BLaER1 (cell line): ENCODE measurements around the gene SGPL1.
"Not testable (repeated sequence)": the region's sequence is repeated elsewhere in the genome, so short reads cannot be mapped to it uniquely, and the experiment has no call there.

ENCODE experiments used
- H3K27ac ChIP-seq: shearing (Covaris generic); formaldehyde crosslinking; 2 replicates; pipeline ENCODE4 v1.8.1; 2022
- H3K27me3 ChIP-seq: shearing (Covaris generic); formaldehyde crosslinking; 2 replicates; pipeline ENCODE4 v1.8.1; 2022
- H3K36me3 ChIP-seq: shearing (Covaris generic); formaldehyde crosslinking; 2 replicates; pipeline ENCODE4 v1.8.1; 2022
- H3K4me1 ChIP-seq: shearing (Covaris generic); formaldehyde crosslinking; 2 replicates; pipeline ENCODE4 v1.8.1; 2022
- H3K4me2 ChIP-seq: shearing (Covaris generic); formaldehyde crosslinking; 2 replicates; pipeline ENCODE4 v1.8.1; 2022
- H3K4me3 ChIP-seq: shearing (Covaris generic); formaldehyde crosslinking; 2 replicates; pipeline ENCODE4 v1.8.1; 2022
- H3K9ac ChIP-seq: shearing (Covaris generic); formaldehyde crosslinking; 2 replicates; pipeline ENCODE4 v1.8.1; 2022
- H3K9me3 ChIP-seq: shearing (Covaris generic); formaldehyde crosslinking; 2 replicates; pipeline ENCODE4 v1.8.1; 2022
- H4K20me1 ChIP-seq: shearing (Covaris generic); formaldehyde crosslinking; 2 replicates; pipeline ENCODE4 v1.8.1; 2022
- Cebpa-rat ChIP-seq: shearing (Covaris generic); IDR thresholded peaks from 2 replicates; pipeline ENCODE4 v1.8.1; 2022

SGPL1 gene

DNA sequence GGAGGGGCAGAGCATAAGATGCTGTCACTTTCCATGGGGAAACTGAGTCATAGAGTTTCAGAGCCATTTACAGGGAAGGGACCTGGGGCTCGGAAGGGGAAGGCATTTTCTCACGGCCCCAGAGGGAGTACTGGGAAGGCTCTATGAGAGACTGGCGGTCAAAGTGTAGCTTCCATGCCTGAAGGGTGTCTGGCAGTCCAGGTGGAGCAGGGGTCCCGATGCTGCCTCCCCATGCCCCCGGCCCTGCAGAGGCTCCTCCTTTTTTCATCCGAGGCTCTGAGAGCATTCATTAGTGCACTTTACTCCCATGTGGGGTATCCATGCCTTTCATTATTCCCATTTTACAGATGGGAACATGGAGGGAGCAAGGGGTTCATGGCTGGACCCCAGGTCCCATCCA lies 100.5 kb downstream of the SGPL1 start:
- Histone ChIP-seq H3K27ac (no peak overlapping the region), H3K9me3 (no peaks in the 10 kb centered on the region), H3K27me3 (no peaks in the 10 kb centered on the region), H3K4me2 (no peak overlapping the region), H4K20me1 (no peaks in the 10 kb centered on the region; the same call in 1 of the 2 replicates), H3K9ac (no peak overlapping the region), H3K36me3 (no peaks in the 10 kb centered on the region), H3K4me3 (no peak overlapping the region), H3K4me1 (peaks cover 19% of the 10 kb centered on the region; the same call in 1 of the 2 replicates)
- TF ChIP-seq Cebpa-rat: no peak

DNA sequence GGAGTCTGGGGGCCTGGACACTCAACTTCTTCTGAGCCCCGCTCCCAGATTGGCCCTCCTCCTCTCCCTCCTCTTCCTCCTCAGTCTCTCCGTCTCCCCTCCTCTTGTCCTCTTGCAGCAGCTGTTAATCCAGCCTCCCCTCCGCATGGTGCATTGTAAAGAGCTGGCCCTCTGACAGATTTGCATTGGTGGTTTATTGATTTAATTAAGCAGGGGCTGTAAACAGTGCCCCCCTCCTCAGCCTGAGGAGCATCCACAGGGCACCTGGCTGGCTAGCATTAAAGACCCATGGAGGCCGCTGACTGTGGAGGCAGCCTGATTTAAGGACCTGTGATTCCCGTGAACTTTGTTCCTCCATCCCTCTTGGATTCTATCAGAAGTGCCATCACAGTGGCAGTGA lies 101.5 kb downstream of the SGPL1 start:
- H3K4me1 ChIP-seq: peaks cover 19% of the 10 kb centered on the region; the same call in 1 of the 2 replicates
- no peak overlapping the region for H3K9ac ChIP-seq
- no peak overlapping the region for H3K4me3 ChIP-seq
- H3K9me3 ChIP-seq: no peaks in the 10 kb centered on the region
- no peaks in the 10 kb centered on the region; the same call in 1 of the 2 replicates for H4K20me1 ChIP-seq
- no peak for TF ChIP-seq Cebpa-rat
- no peaks in the 10 kb centered on the region for H3K36me3 ChIP-seq
- H3K4me2 ChIP-seq: no peak overlapping the region
- H3K27me3 ChIP-seq: no peaks in the 10 kb centered on the region
- no peak overlapping the region for H3K27ac ChIP-seq

DNA sequence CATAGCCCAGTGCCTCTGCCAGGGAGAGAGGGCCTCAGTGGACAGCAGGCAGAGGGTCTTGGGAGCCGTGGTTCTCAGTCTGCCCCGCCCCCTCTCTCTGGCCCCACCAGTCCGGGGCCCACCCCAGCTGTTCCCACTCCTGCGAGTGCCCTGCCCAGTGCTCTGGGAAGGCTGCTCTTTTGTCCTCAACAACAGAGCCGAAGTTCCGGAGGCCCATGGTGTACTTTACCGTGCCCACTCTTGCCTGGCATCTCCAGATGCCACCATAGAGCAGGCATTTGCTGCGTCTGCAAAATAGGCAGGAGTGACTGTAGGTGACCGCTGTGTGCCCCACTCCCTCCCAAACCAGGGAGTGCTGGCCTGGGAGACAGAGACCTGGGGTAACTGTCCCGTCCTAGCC lies 101.9 kb downstream of the SGPL1 start:
- Histone ChIP-seq H3K4me3 (no peak overlapping the region), H3K27ac (no peak overlapping the region), H3K9me3 (no peaks in the 10 kb centered on the region), H4K20me1 (no peaks in the 10 kb centered on the region; the same call in 1 of the 2 replicates), H3K9ac (no peak overlapping the region), H3K4me2 (no peak overlapping the region), H3K4me1 (peaks cover 19% of the 10 kb centered on the region; the same call in 1 of the 2 replicates), H3K27me3 (no peaks in the 10 kb centered on the region), H3K36me3 (no peaks in the 10 kb centered on the region)
- no peak for TF ChIP-seq Cebpa-rat

DNA sequence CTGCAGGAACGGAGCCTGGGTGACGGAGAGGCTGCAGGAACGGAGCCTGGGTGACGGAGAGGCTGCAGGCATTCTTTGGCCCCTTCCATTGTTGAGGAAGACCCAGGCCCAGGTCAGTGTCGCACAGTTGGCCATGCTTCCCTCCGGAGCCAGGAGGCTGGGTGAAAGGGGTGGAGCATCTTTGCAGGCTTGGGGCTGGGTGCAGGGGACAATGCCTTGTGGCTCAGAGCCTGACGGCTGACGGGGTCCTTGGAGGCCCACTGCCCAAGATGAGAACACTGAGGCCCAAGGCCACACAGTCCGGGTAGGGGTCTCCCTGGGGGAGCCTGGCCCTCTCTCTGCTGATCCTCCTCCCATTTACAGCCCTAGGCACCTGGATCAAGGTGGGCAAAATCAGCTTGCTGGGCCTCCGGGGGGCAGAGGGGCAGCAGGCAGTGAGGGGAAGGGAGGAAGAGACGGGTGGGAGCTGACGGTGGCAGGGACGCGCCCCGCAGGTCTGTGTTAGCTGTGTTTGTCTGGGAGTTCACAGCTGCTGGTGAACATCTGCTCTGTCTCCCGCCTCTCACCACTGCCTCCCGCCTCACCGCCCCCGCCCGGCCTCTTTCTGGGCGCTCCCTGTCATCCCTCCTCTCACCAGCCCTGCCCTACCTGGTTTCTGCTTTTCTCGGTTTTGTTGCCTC lies 103.2 kb downstream of the SGPL1 start:
- Histone ChIP-seq H3K27ac (0 out of 2 replicates have a peak overlapping the region, but pooled peaks have one; percentile 22), H3K4me3 (no peak overlapping the region), H3K4me1 (peaks cover 10% of the 10 kb centered on the region; the same call in 1 of the 2 replicates), H3K9me3 (no peaks in the 10 kb centered on the region), H4K20me1 (no peaks in the 10 kb centered on the region; the same call in 1 of the 2 replicates), H3K4me2 (peak overlapping the region; percentile 39), H3K9ac (no peak overlapping the region), H3K27me3 (no peaks in the 10 kb centered on the region), H3K36me3 (no peaks in the 10 kb centered on the region)
- no peak for TF ChIP-seq Cebpa-rat

DNA sequence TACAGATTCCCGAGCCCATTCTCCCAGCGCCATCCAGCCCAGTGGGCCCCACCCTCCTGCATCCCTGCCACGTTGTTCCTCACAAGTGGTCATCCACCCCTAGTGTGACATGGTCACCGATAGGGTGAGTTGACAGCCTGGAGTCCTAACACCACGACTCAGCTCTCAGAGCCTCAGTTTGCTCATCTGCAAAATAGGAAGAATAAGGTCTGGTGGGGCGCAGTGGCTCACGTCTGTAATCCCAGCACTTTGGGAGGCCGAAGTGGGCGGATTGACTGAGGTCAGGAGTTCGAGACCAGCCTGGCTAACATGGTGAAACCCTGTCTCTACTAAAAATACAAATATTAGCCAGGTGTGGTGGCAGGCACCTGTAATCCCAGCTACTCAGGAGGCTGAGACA lies 104.2 kb downstream of the SGPL1 start:
- H3K9me3 ChIP-seq, H3K27me3 ChIP-seq, H3K4me3 ChIP-seq, H4K20me1 ChIP-seq, H3K36me3 ChIP-seq, H3K4me2 ChIP-seq, H3K9ac ChIP-seq, H3K27ac ChIP-seq, H3K4me1 ChIP-seq: not testable (repeated sequence)

DNA sequence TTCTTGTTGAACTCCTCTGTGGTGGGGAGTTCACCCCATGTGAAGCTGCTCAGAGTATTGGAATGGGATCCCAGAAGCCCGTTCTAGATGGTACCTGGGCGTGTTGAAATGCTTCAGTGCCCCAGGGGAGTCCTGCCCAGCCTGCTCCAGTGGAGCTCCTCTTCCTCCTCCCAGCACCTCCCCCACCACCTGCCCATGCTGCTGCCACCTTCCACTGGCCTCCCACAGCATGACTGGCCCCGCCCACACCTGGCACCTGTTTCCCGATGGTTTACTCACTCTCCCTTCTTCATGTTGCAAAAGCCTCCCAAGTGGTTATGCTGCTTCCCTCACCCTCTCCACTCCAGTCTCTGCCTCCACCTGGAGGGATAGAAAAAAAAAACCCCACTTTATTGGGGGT lies 104.8 kb downstream of the SGPL1 start:
- Histone ChIP-seq H3K36me3 (no peaks in the 10 kb centered on the region), H3K4me2 (no peak overlapping the region), H4K20me1 (no peaks in the 10 kb centered on the region; the same call in 1 of the 2 replicates), H3K27ac (no peak overlapping the region), H3K9ac (no peak overlapping the region), H3K9me3 (no peaks in the 10 kb centered on the region), H3K27me3 (no peaks in the 10 kb centered on the region), H3K4me3 (no peak overlapping the region), H3K4me1 (peaks cover 10% of the 10 kb centered on the region; the same call in 1 of the 2 replicates)
- no peak for TF ChIP-seq Cebpa-rat

DNA sequence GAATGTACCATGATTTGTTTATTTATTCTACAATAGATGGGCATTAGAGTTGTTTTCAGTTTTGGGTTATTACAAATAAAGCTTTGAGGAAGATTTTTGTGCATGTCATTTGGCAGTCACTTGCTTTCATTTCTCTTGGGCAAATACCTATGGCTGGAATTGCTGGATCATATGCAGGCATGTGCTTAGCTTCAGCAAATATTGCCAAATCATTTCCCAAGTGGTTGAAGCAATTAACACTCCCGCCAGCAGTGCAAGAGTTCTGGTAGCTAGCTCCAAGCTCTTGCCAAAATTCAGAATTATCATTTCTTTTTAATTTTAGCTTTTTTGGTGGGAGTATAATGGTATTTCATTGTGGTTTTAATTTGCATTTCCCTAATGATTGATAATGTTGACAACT lies 105.5 kb downstream of the SGPL1 start:
- no peaks in the 10 kb centered on the region for H3K9me3 ChIP-seq
- no peak overlapping the region for H3K4me3 ChIP-seq
- peaks cover 10% of the 10 kb centered on the region; the same call in 1 of the 2 replicates for H3K4me1 ChIP-seq
- no peak overlapping the region for H3K27ac ChIP-seq
- no peak overlapping the region for H3K4me2 ChIP-seq
- no peaks in the 10 kb centered on the region for H3K36me3 ChIP-seq
- no peak overlapping the region for H3K9ac ChIP-seq
- TF ChIP-seq Cebpa-rat: no peak
- no peaks in the 10 kb centered on the region for H3K27me3 ChIP-seq
- no peaks in the 10 kb centered on the region; the same call in 1 of the 2 replicates for H4K20me1 ChIP-seq

DNA sequence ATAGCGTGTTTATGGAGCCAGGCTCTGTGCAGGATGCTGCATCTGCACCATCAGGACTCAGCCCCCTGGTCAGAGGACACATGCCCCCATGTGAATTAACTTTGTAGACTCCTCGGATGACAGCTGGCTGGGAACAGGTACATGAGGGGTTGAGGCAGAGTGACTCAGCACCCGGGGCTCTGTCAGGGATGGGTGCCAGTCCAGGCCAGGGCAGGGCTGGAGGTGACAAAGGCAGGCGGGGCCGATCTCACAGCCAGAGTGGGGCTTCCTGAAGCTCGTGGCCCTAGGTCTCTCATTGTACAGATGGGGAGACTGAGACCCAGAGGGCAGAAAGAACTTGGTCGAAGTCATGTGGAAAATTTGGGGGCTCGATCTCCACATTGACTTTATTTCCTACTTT lies 107.9 kb downstream of the SGPL1 start:
- Histone ChIP-seq H3K9me3 (no peaks in the 10 kb centered on the region), H3K9ac (no peak overlapping the region), H4K20me1 (no peaks in the 10 kb centered on the region)

DNA sequence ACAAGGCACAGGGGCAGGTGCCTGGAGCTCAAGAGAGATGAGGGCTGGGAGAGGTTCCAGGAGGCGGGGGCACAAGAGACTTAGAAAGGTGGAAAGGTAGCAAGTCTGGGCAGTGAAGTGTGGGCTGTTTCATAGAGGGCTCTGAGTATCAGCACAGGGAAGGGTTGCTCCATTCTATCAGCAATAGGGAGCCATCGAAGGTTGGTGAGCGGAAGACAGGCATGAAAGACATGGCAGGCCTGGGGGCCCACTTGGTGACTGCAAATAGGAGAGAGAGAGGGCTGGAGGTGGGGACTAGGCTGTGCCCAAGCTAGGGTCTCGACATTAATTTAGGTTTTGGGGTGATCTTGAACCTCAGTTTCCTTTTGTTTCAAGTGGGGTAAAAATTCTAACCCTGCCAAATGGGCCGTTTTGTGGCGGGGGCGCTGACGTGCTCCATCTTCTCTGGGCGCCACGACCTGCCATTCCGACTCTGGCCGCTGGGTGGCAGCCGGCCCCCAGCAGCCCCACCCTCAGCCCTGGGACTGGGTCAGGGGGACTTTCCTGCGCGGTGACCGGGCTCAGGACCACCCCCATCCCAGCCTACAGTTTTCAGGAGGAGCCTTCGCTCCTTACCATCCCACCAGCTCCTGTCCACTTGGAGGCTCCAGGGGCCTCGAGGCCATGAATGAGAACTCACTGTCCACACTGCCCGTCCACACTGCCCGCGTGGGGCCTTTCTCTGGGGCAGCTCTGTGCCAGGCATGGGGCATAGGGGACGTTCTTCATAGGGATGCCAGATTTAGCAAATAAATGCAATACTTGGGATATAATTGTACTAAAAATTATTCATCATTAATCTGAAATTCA lies 109.9 kb downstream of the SGPL1 start:
- no peak overlapping the region for H3K4me2 ChIP-seq
- peaks cover 21% of the 10 kb centered on the region for H3K4me1 ChIP-seq
- no peak overlapping the region for H3K4me3 ChIP-seq
- no peak overlapping the region for H3K27ac ChIP-seq
- no peaks in the 10 kb centered on the region for H4K20me1 ChIP-seq
- no peaks in the 10 kb centered on the region for H3K27me3 ChIP-seq
- no peaks in the 10 kb centered on the region for H3K9me3 ChIP-seq
- no peaks in the 10 kb centered on the region for H3K36me3 ChIP-seq
- no peak overlapping the region for H3K9ac ChIP-seq
- TF ChIP-seq Cebpa-rat: no peak

More for the DNA sequence above, 107.9 kb downstream of the SGPL1 start:
- H3K27ac ChIP-seq: no peak overlapping the region
- no peak overlapping the region for H3K4me3 ChIP-seq
- no peaks in the 10 kb centered on the region for H3K36me3 ChIP-seq
- no peak overlapping the region for H3K4me2 ChIP-seq
- H3K4me1 ChIP-seq: peaks cover 26% of the 10 kb centered on the region
- no peak for TF ChIP-seq Cebpa-rat
- no peaks in the 10 kb centered on the region for H3K27me3 ChIP-seq
